Measurements from ENCODE around the gene COX4I2.
"Not testable (repeated sequence)": the region's sequence is repeated elsewhere in the genome, so short reads cannot be mapped to it uniquely, and the experiment has no call there.

The COX4I2 gene

GRCh38 chr20:31595654-31596411, 41.9 kb upstream of the COX4I2 start:
- TF ChIP-seq CTCF (IDR thresholded peaks at IDR 0.05; ENCODE audit: low read length) (no peak), EZH2 (optimal IDR thresholded peaks at IDR 0.05; ENCODE audit: low read depth, low read length) (no peak), EZH2phosphoT487 (IDR thresholded peaks at IDR 0.05; ENCODE audit: low read length) (no peak)
- no peak overlapping the region for H3K4me2 ChIP-seq (ENCODE audit: low read depth, low read length)
- no peaks in the 10 kb centered on the region for H3K9me3 ChIP-seq (replicated peaks; ENCODE audit: insufficient read depth, low read length)
- H3K9me2 ChIP-seq (replicated peaks; ENCODE audit: insufficient read depth, low read length): no peaks in the 10 kb centered on the region
- no peaks in the 10 kb centered on the region for H3F3A ChIP-seq (ENCODE audit: insufficient read depth, low read length)
- no peaks in the 10 kb centered on the region for H3K4me1 ChIP-seq (ENCODE audit: low read length)
- H3K79me2 ChIP-seq (ENCODE audit: low read length): no peaks in the 10 kb centered on the region
- no peaks in the 10 kb centered on the region for H4K20me1 ChIP-seq (ENCODE audit: insufficient read depth, low read length)
- H3K36me3 ChIP-seq (replicated peaks; ENCODE audit: insufficient read depth, low read length): no peaks in the 10 kb centered on the region
- DNase-seq: no peak
- no peak overlapping the region for H2AFZ ChIP-seq (ENCODE audit: low read length)
- H3K27me3 ChIP-seq (replicated peaks; ENCODE audit: insufficient read depth, low read length): no peaks in the 10 kb centered on the region
- H3K9ac ChIP-seq (ENCODE audit: low read length): no peak overlapping the region
- H3K4me3 ChIP-seq (ENCODE audit: low read length): no peak overlapping the region
- no peak overlapping the region for H3K27ac ChIP-seq (ENCODE audit: low read length)

DNA sequence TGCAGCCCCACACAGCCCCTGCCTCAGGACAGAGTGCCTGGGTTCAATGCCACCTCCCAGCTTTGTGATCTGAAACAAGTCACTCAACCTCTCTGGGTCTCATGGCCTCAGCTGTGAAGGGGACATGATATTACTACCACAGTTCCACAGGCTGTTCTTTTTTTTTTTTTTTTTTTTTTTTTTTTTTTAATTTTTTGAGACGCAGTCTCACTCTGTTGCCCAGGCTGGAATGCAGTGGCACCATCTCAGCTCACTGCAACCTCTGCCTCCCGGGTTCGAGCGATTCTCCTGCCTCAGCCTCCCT, 41.3 kb upstream of the COX4I2 start:
- not testable (repeated sequence) for H3K4me2 ChIP-seq (ENCODE audit: low read depth, low read length); H3K27ac ChIP-seq (ENCODE audit: low read length); H3K27me3 ChIP-seq (replicated peaks; ENCODE audit: insufficient read depth, low read length); H3K79me2 ChIP-seq (ENCODE audit: low read length); H3K9me3 ChIP-seq (replicated peaks; ENCODE audit: insufficient read depth, low read length); H3K4me1 ChIP-seq (ENCODE audit: low read length); H3K9me2 ChIP-seq (replicated peaks; ENCODE audit: insufficient read depth, low read length); H2AFZ ChIP-seq (ENCODE audit: low read length); H4K20me1 ChIP-seq (ENCODE audit: insufficient read depth, low read length); H3F3A ChIP-seq (ENCODE audit: insufficient read depth, low read length); DNase-seq; H3K4me3 ChIP-seq (ENCODE audit: low read length); H3K36me3 ChIP-seq (replicated peaks; ENCODE audit: insufficient read depth, low read length); H3K9ac ChIP-seq (ENCODE audit: low read length)

GRCh38 chr20:31596831-31597480, 40.8 kb upstream of the COX4I2 start:
- no peaks in the 10 kb centered on the region for H3K36me3 ChIP-seq (replicated peaks; ENCODE audit: insufficient read depth, low read length)
- H3F3A ChIP-seq (ENCODE audit: insufficient read depth, low read length): no peaks in the 10 kb centered on the region
- H3K27me3 ChIP-seq (replicated peaks; ENCODE audit: insufficient read depth, low read length): no peaks in the 10 kb centered on the region
- no peak for TF ChIP-seq EZH2phosphoT487 (IDR thresholded peaks at IDR 0.05; ENCODE audit: low read length)
- no peak for TF ChIP-seq CTCF (IDR thresholded peaks at IDR 0.05; ENCODE audit: low read length)
- TF ChIP-seq EZH2 (optimal IDR thresholded peaks at IDR 0.05; ENCODE audit: low read depth, low read length): no peak
- no peak for DNase-seq
- no peak overlapping the region for H3K4me3 ChIP-seq (ENCODE audit: low read length)
- H3K4me1 ChIP-seq (ENCODE audit: low read length): no peaks in the 10 kb centered on the region
- H3K9ac ChIP-seq (ENCODE audit: low read length): no peak overlapping the region
- H3K79me2 ChIP-seq (ENCODE audit: low read length): no peaks in the 10 kb centered on the region
- no peak overlapping the region for H3K4me2 ChIP-seq (ENCODE audit: low read depth, low read length)
- H4K20me1 ChIP-seq (ENCODE audit: insufficient read depth, low read length): no peaks in the 10 kb centered on the region
- H2AFZ ChIP-seq (ENCODE audit: low read length): no peak overlapping the region
- no peaks in the 10 kb centered on the region for H3K9me2 ChIP-seq (replicated peaks; ENCODE audit: insufficient read depth, low read length)
- no peak overlapping the region for H3K27ac ChIP-seq (ENCODE audit: low read length)
- H3K9me3 ChIP-seq (replicated peaks; ENCODE audit: insufficient read depth, low read length): no peaks in the 10 kb centered on the region

GRCh38 chr20:31597481-31597855, 40.2 kb upstream of the COX4I2 start:
- no peaks in the 10 kb centered on the region for H3K4me1 ChIP-seq (ENCODE audit: low read length)
- H3K9ac ChIP-seq (ENCODE audit: low read length): no peak overlapping the region
- no peaks in the 10 kb centered on the region for H3K27me3 ChIP-seq (replicated peaks; ENCODE audit: insufficient read depth, low read length)
- H3K36me3 ChIP-seq (replicated peaks; ENCODE audit: insufficient read depth, low read length): no peaks in the 10 kb centered on the region
- TF ChIP-seq CTCF (IDR thresholded peaks at IDR 0.05; ENCODE audit: low read length) (no peak), EZH2 (optimal IDR thresholded peaks at IDR 0.05; ENCODE audit: low read depth, low read length) (no peak), EZH2phosphoT487 (IDR thresholded peaks at IDR 0.05; ENCODE audit: low read length) (no peak)
- no peaks in the 10 kb centered on the region for H3F3A ChIP-seq (ENCODE audit: insufficient read depth, low read length)
- H3K27ac ChIP-seq (ENCODE audit: low read length): no peak overlapping the region
- H2AFZ ChIP-seq (ENCODE audit: low read length): no peak overlapping the region
- no peaks in the 10 kb centered on the region for H3K79me2 ChIP-seq (ENCODE audit: low read length)
- H3K4me2 ChIP-seq (ENCODE audit: low read depth, low read length): no peak overlapping the region
- no peaks in the 10 kb centered on the region for H3K9me2 ChIP-seq (replicated peaks; ENCODE audit: insufficient read depth, low read length)
- DNase-seq: no peak
- H3K9me3 ChIP-seq (replicated peaks; ENCODE audit: insufficient read depth, low read length): no peaks in the 10 kb centered on the region
- no peaks in the 10 kb centered on the region for H4K20me1 ChIP-seq (ENCODE audit: insufficient read depth, low read length)
- H3K4me3 ChIP-seq (ENCODE audit: low read length): no peak overlapping the region

All from MM.1S (cell line).